ENCODE measurements around the gene IRX3.

Gene IRX3

DNA sequence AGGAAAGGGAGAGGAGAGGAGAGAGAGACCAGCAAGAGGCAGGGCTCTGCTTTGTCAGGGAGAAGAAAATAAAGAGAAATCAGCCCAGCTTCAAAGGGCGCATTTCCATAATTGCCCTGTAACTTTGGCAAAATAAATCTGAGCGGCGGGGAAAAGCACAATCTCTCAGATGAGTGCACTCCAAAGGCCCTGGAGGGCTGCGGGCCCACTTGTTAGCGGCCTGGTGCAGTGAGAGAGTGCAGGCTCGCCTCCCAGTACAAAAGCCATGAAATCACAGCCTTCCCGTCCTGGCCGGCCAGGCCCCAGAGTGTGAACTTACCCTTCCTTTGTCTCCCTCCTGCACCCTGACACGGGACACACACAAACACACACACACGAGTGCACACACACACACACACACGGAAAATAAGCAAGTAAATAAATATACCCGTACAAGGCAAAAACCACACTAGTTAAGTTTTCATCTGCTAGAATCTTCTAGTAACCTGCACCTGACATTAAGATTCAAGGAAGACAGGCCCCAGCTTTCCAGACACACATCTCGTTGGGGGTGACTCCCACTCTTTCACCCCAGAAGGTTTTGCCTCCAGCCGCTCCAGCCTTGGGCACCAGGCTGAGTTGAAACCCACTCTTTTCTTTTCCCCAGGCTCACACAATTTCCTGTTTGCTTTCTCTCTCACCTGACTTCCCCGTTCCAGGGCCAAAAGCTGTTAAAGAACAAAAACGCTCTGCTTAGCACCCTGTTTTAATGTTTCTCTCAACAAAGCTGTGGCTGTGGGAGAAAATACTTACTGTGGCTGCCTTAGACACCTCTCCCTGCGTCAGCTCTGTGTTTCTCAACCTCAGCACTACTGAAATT is 8.5 kb downstream of the IRX3 start:
- H3K27ac ChIP-seq (replicated peaks) = no peak overlapping the region
- no peak for DNase-seq (ENCODE audit: low read depth in 1 of 2, low spot score in 1 of 2)
- no peak overlapping the region for H3K4me3 ChIP-seq (replicated peaks; ENCODE audit: insufficient read depth, low read length)
- H3K27me3 ChIP-seq (ENCODE audit: insufficient read depth, poor library complexity, severe bottlenecking) = peaks cover 9% of the 10 kb centered on the region
- TF ChIP-seq SPI1 (IDR thresholded peaks at IDR 0.05; ENCODE audit: borderline replicate concordance, low read depth) (no peak), POLR2AphosphoS5 (IDR thresholded peaks at IDR 0.05; ENCODE audit: low read depth) (no peak), CTCF (IDR thresholded peaks at IDR 0.05; ENCODE audit: insufficient read depth, low read length) (no peak), GABPA (IDR thresholded peaks at IDR 0.05; ENCODE audit: low read depth) (no peak)
- TF ChIP-seq, protein P1, sequence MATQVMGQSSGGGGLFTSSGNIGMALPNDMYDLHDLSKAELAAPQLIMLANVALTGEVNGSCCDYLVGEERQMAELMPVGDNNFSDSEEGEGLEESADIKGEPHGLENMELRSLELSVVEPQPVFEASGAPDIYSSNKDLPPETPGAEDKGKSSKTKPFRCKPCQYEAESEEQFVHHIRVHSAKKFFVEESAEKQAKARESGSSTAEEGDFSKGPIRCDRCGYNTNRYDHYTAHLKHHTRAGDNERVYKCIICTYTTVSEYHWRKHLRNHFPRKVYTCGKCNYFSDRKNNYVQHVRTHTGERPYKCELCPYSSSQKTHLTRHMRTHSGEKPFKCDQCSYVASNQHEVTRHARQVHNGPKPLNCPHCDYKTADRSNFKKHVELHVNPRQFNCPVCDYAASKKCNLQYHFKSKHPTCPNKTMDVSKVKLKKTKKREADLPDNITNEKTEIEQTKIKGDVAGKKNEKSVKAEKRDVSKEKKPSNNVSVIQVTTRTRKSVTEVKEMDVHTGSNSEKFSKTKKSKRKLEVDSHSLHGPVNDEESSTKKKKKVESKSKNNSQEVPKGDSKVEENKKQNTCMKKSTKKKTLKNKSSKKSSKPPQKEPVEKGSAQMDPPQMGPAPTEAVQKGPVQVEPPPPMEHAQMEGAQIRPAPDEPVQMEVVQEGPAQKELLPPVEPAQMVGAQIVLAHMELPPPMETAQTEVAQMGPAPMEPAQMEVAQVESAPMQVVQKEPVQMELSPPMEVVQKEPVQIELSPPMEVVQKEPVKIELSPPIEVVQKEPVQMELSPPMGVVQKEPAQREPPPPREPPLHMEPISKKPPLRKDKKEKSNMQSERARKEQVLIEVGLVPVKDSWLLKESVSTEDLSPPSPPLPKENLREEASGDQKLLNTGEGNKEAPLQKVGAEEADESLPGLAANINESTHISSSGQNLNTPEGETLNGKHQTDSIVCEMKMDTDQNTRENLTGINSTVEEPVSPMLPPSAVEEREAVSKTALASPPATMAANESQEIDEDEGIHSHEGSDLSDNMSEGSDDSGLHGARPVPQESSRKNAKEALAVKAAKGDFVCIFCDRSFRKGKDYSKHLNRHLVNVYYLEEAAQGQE (IDR thresholded peaks at IDR 0.05; ENCODE audit: insufficient replicate concordance, low read depth) = no peak

GRCh38 chr16:54275956-54276355 is 10.6 kb downstream of the IRX3 start:
- Histone ChIP-seq H3K27me3 (ENCODE audit: insufficient read depth, poor library complexity, severe bottlenecking) (peaks cover 3% of the 10 kb centered on the region), H3K4me3 (replicated peaks; ENCODE audit: insufficient read depth, low read length) (no peak overlapping the region), H3K27ac (replicated peaks) (no peak overlapping the region)
- no peak for DNase-seq (ENCODE audit: low read depth in 1 of 2, low spot score in 1 of 2)
- TF ChIP-seq, protein P1 (IDR thresholded peaks at IDR 0.05; ENCODE audit: insufficient replicate concordance, low read depth) = no peak
- TF ChIP-seq SPI1 (IDR thresholded peaks at IDR 0.05; ENCODE audit: borderline replicate concordance, low read depth) = no peak
- TF ChIP-seq CTCF (IDR thresholded peaks at IDR 0.05; ENCODE audit: insufficient read depth, low read length) = no peak
- no peak for TF ChIP-seq POLR2AphosphoS5 (IDR thresholded peaks at IDR 0.05; ENCODE audit: low read depth)

DNA sequence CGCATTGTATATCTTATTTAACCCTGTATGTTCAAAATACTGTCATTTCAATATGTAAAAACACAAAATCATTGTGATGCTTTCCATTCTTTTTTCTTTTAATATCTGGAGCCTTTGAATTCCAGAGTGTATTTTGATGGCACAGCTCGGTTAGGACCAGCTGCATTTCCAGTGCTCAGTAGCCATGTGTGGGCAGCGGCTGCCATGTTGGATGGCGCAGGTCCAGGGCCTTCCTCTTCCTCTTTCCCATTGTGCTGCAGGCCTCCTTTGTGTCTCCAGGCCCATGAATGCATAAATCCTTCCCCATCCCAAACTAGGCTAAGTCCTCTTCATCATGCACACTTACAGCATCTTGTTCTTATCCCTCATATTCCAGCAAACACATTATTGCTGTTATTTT is 13.0 kb downstream of the IRX3 start:
- no peaks in the 10 kb centered on the region for H3K27me3 ChIP-seq (ENCODE audit: insufficient read depth, poor library complexity, severe bottlenecking)
- H3K27ac ChIP-seq (replicated peaks) = no peak overlapping the region
- H3K4me3 ChIP-seq (replicated peaks; ENCODE audit: insufficient read depth, low read length) = no peak overlapping the region
- no peak for TF ChIP-seq SPI1 (IDR thresholded peaks at IDR 0.05; ENCODE audit: borderline replicate concordance, low read depth)
- TF ChIP-seq CTCF (IDR thresholded peaks at IDR 0.05; ENCODE audit: insufficient read depth, low read length) = no peak
- no peak for TF ChIP-seq POLR2AphosphoS5 (IDR thresholded peaks at IDR 0.05; ENCODE audit: low read depth)
- TF ChIP-seq, protein P1 (IDR thresholded peaks at IDR 0.05; ENCODE audit: insufficient replicate concordance, low read depth) = no peak
- TF ChIP-seq GABPA (IDR thresholded peaks at IDR 0.05; ENCODE audit: low read depth) = no peak
- no peak for DNase-seq (ENCODE audit: low read depth in 1 of 2, low spot score in 1 of 2)

All from HL-60 (cell line).